ENCODE results near the gene SEC31B.

- TF ChIP-seq CTCF (IDR thresholded peaks at IDR 0.05; ENCODE audit: insufficient read depth, low read length, poor library complexity, severe bottlenecking) (no peak), EZH2phosphoT487 (conservative IDR thresholded peaks at IDR 0.05; ENCODE audit: low read length) (no peak)
Measured at GRCh38 chr10:100509241-100509840, 10.3 kb downstream of the SEC31B start.
